ENCODE measurements around the gene DPP4.
A peak's percentile ranks its signal among the peaks of the same experiment; 100 is the strongest.

Gene DPP4

DNA sequence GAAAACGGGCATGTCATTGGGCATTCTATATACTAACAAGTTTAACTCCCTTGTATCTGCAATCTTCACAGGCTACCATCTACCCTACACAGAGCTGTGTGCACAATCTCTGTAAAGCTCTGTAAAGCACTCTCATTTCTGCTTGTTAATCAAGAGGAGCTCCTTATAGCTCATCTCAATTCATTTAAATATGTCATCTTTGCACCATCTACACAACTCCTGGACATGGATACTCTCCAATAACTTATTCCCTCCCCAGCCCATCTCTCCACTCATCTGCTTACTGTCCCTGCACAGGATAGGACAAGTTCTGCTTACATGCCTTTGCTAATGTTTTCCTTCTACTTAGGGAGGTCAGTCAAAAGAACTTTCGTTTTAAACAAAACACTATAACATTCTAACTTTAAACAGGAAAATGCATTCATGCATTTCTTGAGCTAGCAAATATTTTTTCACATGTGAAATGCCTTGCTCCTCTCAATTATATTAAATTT is 61.4 kb downstream of the DPP4 start:
- no peaks in the 10 kb centered on the region for H3K9me3 ChIP-seq (ENCODE audit: insufficient read depth, low read depth, low read length)
- no CpG with 5 or more reads among the region's 2 CpGs for WGBS (ENCODE audit: extremely low coverage, insufficient coverage, insufficient read length)

DNA sequence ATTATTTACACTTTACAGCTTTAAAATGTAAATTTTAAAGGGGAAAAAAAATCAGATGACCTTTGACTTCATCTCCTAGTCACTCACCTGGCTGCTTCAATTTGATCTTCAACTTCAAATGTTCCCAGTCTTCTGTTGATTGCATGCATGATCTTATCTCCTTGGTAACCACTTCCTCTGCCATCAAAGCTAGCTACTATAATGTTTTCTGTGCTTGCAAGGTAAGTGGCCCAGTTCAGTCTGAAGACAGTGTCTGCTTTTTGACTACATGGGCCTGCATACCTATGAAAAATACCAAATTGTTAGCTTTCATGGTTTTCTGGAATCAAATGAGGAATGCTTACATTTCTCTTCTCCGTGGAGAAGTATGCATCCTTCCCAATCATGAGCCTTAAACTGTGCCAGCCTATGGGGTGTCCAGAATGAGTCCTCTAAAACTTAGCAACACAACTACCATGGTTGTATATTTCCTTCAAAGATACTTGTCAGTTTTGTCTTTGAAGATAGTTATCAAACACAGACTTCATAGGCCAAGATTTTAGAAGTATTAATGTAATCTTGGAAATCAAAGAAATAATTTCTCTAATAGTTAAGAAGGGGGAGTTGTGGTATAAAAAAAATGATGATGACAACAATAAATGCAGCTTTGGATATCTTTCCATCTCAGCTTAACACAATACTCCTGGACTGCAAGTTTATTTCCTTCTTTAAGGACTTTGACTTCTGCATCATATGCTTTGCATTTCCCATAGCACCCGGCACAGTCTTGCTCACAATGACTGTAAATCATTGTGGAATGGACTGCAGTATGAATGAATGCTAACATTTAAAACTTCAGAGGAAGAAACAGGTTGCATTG is 62.1 kb downstream of the DPP4 start:
- peaks cover 0 to 3% of the 10 kb centered on the region in 2 experiments for H3K4me1 ChIP-seq (ENCODE audit: control insufficient read depth in 1 of 2, insufficient read depth in 2 of 2, low read length in 2 of 2)
- no peak overlapping the region for H2BK5ac ChIP-seq (ENCODE audit: low read depth, low read length, poor library complexity)
- peak in 1 of 2 donors; percentile 7 for DNase-seq
- no peak overlapping the region for H2BK120ac ChIP-seq (ENCODE audit: insufficient read depth, low read length, poor library complexity)
- H3K23ac ChIP-seq (ENCODE audit: low read length), result no peak overlapping the region
- H3K27ac ChIP-seq (ENCODE audit: low read depth, low read length), result peak overlapping the region; percentile 26
- H3K14ac ChIP-seq (ENCODE audit: low read length), result no peak overlapping the region
- no peaks in the 10 kb centered on the region for H3K79me2 ChIP-seq (ENCODE audit: control insufficient read depth, insufficient read depth, low read length, poor library complexity)
- no peak overlapping the region for H2AK5ac ChIP-seq (ENCODE audit: low read length)
- H3K4me2 ChIP-seq (ENCODE audit: low read length), result no peak overlapping the region
- H3K9ac ChIP-seq (ENCODE audit: low read length), result no peak overlapping the region
- H4K91ac ChIP-seq (ENCODE audit: low read depth, low read length), result no peak overlapping the region
- no peak overlapping the region for H4K8ac ChIP-seq (ENCODE audit: low read depth, low read length)
- H2AFZ ChIP-seq (ENCODE audit: insufficient read depth, low read length, poor library complexity), result no peak overlapping the region
- no peak overlapping the region for H4K12ac ChIP-seq (ENCODE audit: low read depth, low read length)
- no CpG with 5 or more reads among the region's 2 CpGs for WGBS (ENCODE audit: extremely low coverage, insufficient coverage, insufficient read length)
- no peak overlapping the region for H3K18ac ChIP-seq (ENCODE audit: low read length)
- H3K36me3 ChIP-seq (ENCODE audit: control insufficient read depth in 1 of 2, insufficient read depth in 2 of 2, low read length in 2 of 2), result peaks cover 0 to 2% of the 10 kb centered on the region in 2 experiments
- H2BK12ac ChIP-seq (ENCODE audit: low read length), result no peak overlapping the region
- no peaks in the 10 kb centered on the region for H3K79me1 ChIP-seq (ENCODE audit: low read length)
- H3K9me3 ChIP-seq (ENCODE audit: insufficient read depth, low read depth, low read length), result no peaks in the 10 kb centered on the region
- H3K27me3 ChIP-seq (ENCODE audit: insufficient read depth, low read length), result no peaks in the 10 kb centered on the region
- H3K4me3 ChIP-seq (ENCODE audit: low read depth, low read length), result no peak overlapping the region
- no peak overlapping the region for H3K4ac ChIP-seq (ENCODE audit: low read depth, low read length)

More for the DNA sequence above, 61.4 kb downstream of the DPP4 start:
- Histone ChIP-seq H3K36me3 (ENCODE audit: control insufficient read depth in 1 of 2, insufficient read depth in 2 of 2, low read length in 2 of 2) (peaks cover 0 to 2% of the 10 kb centered on the region in 2 experiments), H3K23ac (ENCODE audit: low read length) (no peak overlapping the region), H3K4me2 (ENCODE audit: low read length) (no peak overlapping the region), H2BK5ac (ENCODE audit: low read depth, low read length, poor library complexity) (no peak overlapping the region), H3K4ac (ENCODE audit: low read depth, low read length) (no peak overlapping the region), H3K18ac (ENCODE audit: low read length) (no peak overlapping the region), H3K79me1 (ENCODE audit: low read length) (no peaks in the 10 kb centered on the region), H4K91ac (ENCODE audit: low read depth, low read length) (no peak overlapping the region), H3K4me1 (ENCODE audit: control insufficient read depth in 1 of 2, insufficient read depth in 2 of 2, low read length in 2 of 2) (peaks cover 0 to 3% of the 10 kb centered on the region in 2 experiments), H3K79me2 (ENCODE audit: control insufficient read depth, insufficient read depth, low read length, poor library complexity) (no peaks in the 10 kb centered on the region), H2BK12ac (ENCODE audit: low read length) (no peak overlapping the region), H2AFZ (ENCODE audit: insufficient read depth, low read length, poor library complexity) (no peak overlapping the region), H2BK120ac (ENCODE audit: insufficient read depth, low read length, poor library complexity) (no peak overlapping the region), H2AK5ac (ENCODE audit: low read length) (no peak overlapping the region), H3K9ac (ENCODE audit: low read length) (no peak overlapping the region), H3K14ac (ENCODE audit: low read length) (no peak overlapping the region), H3K27me3 (ENCODE audit: insufficient read depth, low read length) (no peaks in the 10 kb centered on the region), H3K27ac (ENCODE audit: low read depth, low read length) (no peak overlapping the region), H4K12ac (ENCODE audit: low read depth, low read length) (no peak overlapping the region), H3K4me3 (ENCODE audit: low read depth, low read length) (no peak overlapping the region), H4K8ac (ENCODE audit: low read depth, low read length) (no peak overlapping the region)
- DNase-seq, result no peak

DNA sequence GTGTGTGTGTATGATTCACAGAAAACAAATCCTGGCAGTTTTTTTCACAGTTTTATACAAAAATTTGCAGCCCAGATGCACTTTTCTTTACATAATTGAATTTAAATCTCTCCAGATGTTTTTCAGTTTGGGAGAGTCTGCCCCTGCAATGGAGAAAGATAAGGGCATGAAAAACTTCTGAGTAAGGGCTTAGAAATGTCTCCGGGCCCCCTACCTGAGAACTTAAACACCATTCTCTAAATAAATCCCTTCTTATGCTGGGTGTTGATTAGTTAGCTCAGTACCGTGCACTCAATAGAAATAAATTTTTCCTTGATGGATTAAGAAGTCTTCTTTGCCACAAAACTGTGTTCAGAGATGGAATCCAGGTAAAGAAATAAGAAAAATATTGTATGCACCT is 64.5 kb downstream of the DPP4 start:
- Histone ChIP-seq H3K79me2 (ENCODE audit: control insufficient read depth, insufficient read depth, low read length, poor library complexity) (no peaks in the 10 kb centered on the region), H3K4ac (ENCODE audit: low read depth, low read length) (no peak overlapping the region), H2BK120ac (ENCODE audit: insufficient read depth, low read length, poor library complexity) (no peak overlapping the region), H4K12ac (ENCODE audit: low read depth, low read length) (no peak overlapping the region), H3K18ac (ENCODE audit: low read length) (no peak overlapping the region), H3K27me3 (ENCODE audit: insufficient read depth, low read length) (no peaks in the 10 kb centered on the region), H3K4me3 (ENCODE audit: low read depth, low read length) (no peak overlapping the region), H3K9ac (ENCODE audit: low read length) (no peak overlapping the region), H2AK5ac (ENCODE audit: low read length) (no peak overlapping the region), H3K36me3 (ENCODE audit: control insufficient read depth in 1 of 2, insufficient read depth in 2 of 2, low read length in 2 of 2) (peaks cover 0 to 2% of the 10 kb centered on the region in 2 experiments), H2AFZ (ENCODE audit: insufficient read depth, low read length, poor library complexity) (no peak overlapping the region), H3K14ac (ENCODE audit: low read length) (no peak overlapping the region), H3K79me1 (ENCODE audit: low read length) (no peaks in the 10 kb centered on the region), H4K91ac (ENCODE audit: low read depth, low read length) (no peak overlapping the region), H3K4me2 (ENCODE audit: low read length) (no peak overlapping the region), H3K9me3 (ENCODE audit: insufficient read depth, low read depth, low read length) (no peaks in the 10 kb centered on the region), H3K23ac (ENCODE audit: low read length) (no peak overlapping the region), H4K8ac (ENCODE audit: low read depth, low read length) (no peak overlapping the region), H2BK5ac (ENCODE audit: low read depth, low read length, poor library complexity) (no peak overlapping the region), H3K27ac (ENCODE audit: low read depth, low read length) (no peak overlapping the region), H2BK12ac (ENCODE audit: low read length) (no peak overlapping the region), H3K4me1 (ENCODE audit: control insufficient read depth in 1 of 2, insufficient read depth in 2 of 2, low read length in 2 of 2) (peaks cover 0 to 3% of the 10 kb centered on the region in 2 experiments)
- no CpG with 5 or more reads among the region's 2 CpGs for WGBS (ENCODE audit: extremely low coverage, insufficient coverage, insufficient read length)
- peak in 1 of 2 donors; percentile 31 for DNase-seq

DNA sequence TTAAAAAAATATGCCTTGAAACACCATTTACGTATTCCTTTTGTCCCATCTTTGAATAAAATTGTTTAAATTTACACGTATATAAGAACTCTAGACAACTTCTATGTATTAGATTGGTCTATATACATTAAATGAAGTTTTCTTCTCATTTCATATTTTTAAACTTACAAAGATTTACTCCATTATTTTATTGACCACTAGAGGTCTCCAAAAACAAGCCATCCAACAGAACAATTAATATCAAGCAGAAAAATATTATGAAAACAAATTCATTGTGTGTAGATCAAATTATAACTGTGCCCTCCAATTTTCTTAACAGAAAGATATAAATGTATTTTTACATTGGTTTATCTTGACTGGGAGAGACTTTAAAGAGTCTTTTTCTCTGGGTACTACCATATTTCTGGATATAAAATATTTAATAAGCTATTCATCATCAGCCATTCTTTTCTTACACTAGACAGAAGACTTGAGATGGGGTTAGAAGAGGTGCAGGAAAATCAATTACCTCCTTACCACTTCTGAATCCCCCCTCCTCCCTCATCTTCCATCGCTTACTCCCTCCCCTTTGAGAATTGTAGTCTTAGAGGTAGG is 66.5 kb downstream of the DPP4 start:
- Histone ChIP-seq H2BK12ac (ENCODE audit: low read length) (no peak overlapping the region), H3K18ac (ENCODE audit: low read length) (no peak overlapping the region), H3K4me1 (ENCODE audit: control insufficient read depth in 1 of 2, insufficient read depth in 2 of 2, low read length in 2 of 2) (peaks cover 0 to 3% of the 10 kb centered on the region in 2 experiments), H4K91ac (ENCODE audit: low read depth, low read length) (no peak overlapping the region), H3K79me2 (ENCODE audit: control insufficient read depth, insufficient read depth, low read length, poor library complexity) (no peaks in the 10 kb centered on the region), H3K79me1 (ENCODE audit: low read length) (no peaks in the 10 kb centered on the region), H3K9me3 (ENCODE audit: insufficient read depth, low read depth, low read length) (no peaks in the 10 kb centered on the region), H3K27me3 (ENCODE audit: insufficient read depth, low read length) (no peaks in the 10 kb centered on the region), H4K8ac (ENCODE audit: low read depth, low read length) (no peak overlapping the region), H3K4me2 (ENCODE audit: low read length) (no peak overlapping the region), H3K9ac (ENCODE audit: low read length) (no peak overlapping the region), H3K14ac (ENCODE audit: low read length) (no peak overlapping the region), H2AK5ac (ENCODE audit: low read length) (no peak overlapping the region), H2BK120ac (ENCODE audit: insufficient read depth, low read length, poor library complexity) (no peak overlapping the region), H2AFZ (ENCODE audit: insufficient read depth, low read length, poor library complexity) (no peak overlapping the region), H3K23ac (ENCODE audit: low read length) (no peak overlapping the region), H2BK5ac (ENCODE audit: low read depth, low read length, poor library complexity) (no peak overlapping the region), H3K36me3 (ENCODE audit: control insufficient read depth in 1 of 2, insufficient read depth in 2 of 2, low read length in 2 of 2) (peaks cover 0 to 2% of the 10 kb centered on the region in 2 experiments), H3K27ac (ENCODE audit: low read depth, low read length) (no peak overlapping the region), H3K4ac (ENCODE audit: low read depth, low read length) (no peak overlapping the region), H3K4me3 (ENCODE audit: low read depth, low read length) (no peak overlapping the region), H4K12ac (ENCODE audit: low read depth, low read length) (no peak overlapping the region)
- DNase-seq, result peak in 1 of 2 donors; percentile 63
- WGBS (ENCODE audit: extremely low coverage, insufficient coverage, insufficient read length), result no CpG with 5 or more reads among the region's 3 CpGs
